Thymus (tissue), 11 donors: ENCODE data around the gene HOXC11. TPM values are rescaled to one million over a fixed set of nuclear protein-coding genes. Genes with fewer than 3 reads are reported as not detected.

Experiments
- DNase-seq, 9 donors: peaks; one replicate each; pipeline ENCODE4 v3.0.0-alpha.2; 2013; ENCODE audit warnings: low spot score in 9 of 9, low read depth in 6 of 9, missing footprints in 1 of 9
- H3K27ac ChIP-seq, 2 donors: one replicate each; pipeline ENCODE4 v1.5.1; 2013; ENCODE audit warnings: control low read depth in 1 of 2, low read depth in 1 of 2, low read length in 1 of 2, mild to moderate bottlenecking in 1 of 2, moderate library complexity in 1 of 2
- H3K27me3 ChIP-seq, 2 donors: one replicate each; pipeline ENCODE4 v1.5.1; 2013; ENCODE audit warnings: low read length in 1 of 2; ENCODE audit not compliant: control insufficient read depth in 2 of 2, insufficient read depth in 1 of 2
- H3K36me3 ChIP-seq, 2 donors: one replicate each; pipeline ENCODE4 v1.5.1; 2013; ENCODE audit warnings: low read length in 1 of 2, mild to moderate bottlenecking in 1 of 2, moderate library complexity in 1 of 2; ENCODE audit not compliant: control insufficient read depth in 2 of 2, insufficient read depth in 2 of 2
- H3K4me1 ChIP-seq, 2 donors: one replicate each; pipeline ENCODE4 v1.5.1; 2013; ENCODE audit warnings: low read length in 2 of 2; ENCODE audit not compliant: control insufficient read depth in 2 of 2, insufficient read depth in 2 of 2
- H3K4me3 ChIP-seq, 2 donors: one replicate each; pipeline ENCODE4 v1.5.1; 2013; ENCODE audit warnings: low read length in 2 of 2, control low read depth in 1 of 2, mild to moderate bottlenecking in 1 of 2
- H3K9me3 ChIP-seq, 2 donors: one replicate each; pipeline ENCODE4 v1.5.1; 2013; ENCODE audit warnings: low read length in 1 of 2, mild to moderate bottlenecking in 1 of 2; ENCODE audit not compliant: control insufficient read depth in 2 of 2, insufficient read depth in 1 of 2
- WGBS: extraction: QIAGEN DNeasy Blood & Tissue Kit; methylation state at CpG from one replicate; pipeline ENCODE4 v1.1.7; 2013; 5-methylcytosine and 5-hydroxymethylcytosine counted together
- polyA plus RNA-seq: library from polyadenylated mRNA; stranded (reverse); fragments of 200-250 nt; gene quantifications from one replicate; pipeline ENCODE4 v1.2.3, GENCODE V29; 2013
- total RNA-seq: library from RNA; stranded (reverse); fragments of 120-200 nt; gene quantifications from one replicate; pipeline ENCODE4 v1.2.4, GENCODE V29; 2013
- donor health status: healthy.

HOXC11 gene
- total and polyA plus RNA-seq, 2 donors, result 0.21 TPM; not detected in 1

- H3K4me3 ChIP-seq, result no peak overlapping the region
- H3K27me3 ChIP-seq, result peaks cover 84 to 100% of the 10 kb centered on the region in 2 donors
- H3K9me3 ChIP-seq, result peaks cover 0 to 16% of the 10 kb centered on the region in 2 donors
- H3K36me3 ChIP-seq, result no peaks in the 10 kb centered on the region
- H3K27ac ChIP-seq, result no peak overlapping the region
- WGBS, result 17% methylated on average over 21 of the region's 21 CpGs
- no peak for DNase-seq
- H3K4me1 ChIP-seq, result no peaks in the 10 kb centered on the region
Measured at GRCh38 chr12:53976172-53976822, 3.4 kb downstream of the HOXC11 start.

GRCh38 chr12:53976823-53977595, 4.1 kb downstream of the HOXC11 start:
- 10% methylated on average over 9 of the region's 9 CpGs for WGBS
- Histone ChIP-seq H3K4me1 (no peaks in the 10 kb centered on the region), H3K36me3 (no peaks in the 10 kb centered on the region), H3K4me3 (no peak overlapping the region), H3K27ac (no peak overlapping the region), H3K9me3 (peaks cover 0 to 16% of the 10 kb centered on the region in 2 donors), H3K27me3 (peaks cover 84 to 100% of the 10 kb centered on the region in 2 donors)
- DNase-seq, result no peak

GRCh38 chr12:53977596-53978445, 4.9 kb downstream of the HOXC11 start:
- no peak overlapping the region for H3K4me3 ChIP-seq
- no peak overlapping the region for H3K27ac ChIP-seq
- no peak for DNase-seq
- WGBS, result 6% methylated on average over 11 of the region's 11 CpGs
- H3K36me3 ChIP-seq, result no peaks in the 10 kb centered on the region
- H3K27me3 ChIP-seq, result peaks cover 86 to 100% of the 10 kb centered on the region in 2 donors
- H3K9me3 ChIP-seq, result peaks cover 0 to 16% of the 10 kb centered on the region in 2 donors
- no peaks in the 10 kb centered on the region for H3K4me1 ChIP-seq

GRCh38 chr12:53978477-53979356, 5.8 kb downstream of the HOXC11 start:
- Histone ChIP-seq H3K9me3 (peaks cover 0 to 12% of the 10 kb centered on the region in 2 donors), H3K4me1 (no peaks in the 10 kb centered on the region), H3K27me3 (peaks cover 92 to 100% of the 10 kb centered on the region in 2 donors), H3K27ac (no peak overlapping the region), H3K36me3 (no peaks in the 10 kb centered on the region), H3K4me3 (no peak overlapping the region)
- no peak for DNase-seq
- 13% methylated on average over 15 of the region's 15 CpGs for WGBS

- DNase-seq, result no peak
- Histone ChIP-seq H3K36me3 (no peaks in the 10 kb centered on the region), H3K9me3 (peaks cover 0 to 6% of the 10 kb centered on the region in 2 donors), H3K27ac (no peak overlapping the region), H3K27me3 (peaks cover 91 to 100% of the 10 kb centered on the region in 2 donors), H3K4me3 (no peak overlapping the region), H3K4me1 (peaks cover 0 to 2% of the 10 kb centered on the region in 2 donors)
- 15% methylated on average over 7 of the region's 7 CpGs for WGBS
Measured at GRCh38 chr12:53980104-53980801, 7.3 kb downstream of the HOXC11 start.

- DNase-seq, result no peak
- WGBS, result 21% methylated on average over 15 of the region's 15 CpGs
- Histone ChIP-seq H3K27me3 (peaks cover 92 to 100% of the 10 kb centered on the region in 2 donors), H3K27ac (no peak overlapping the region), H3K4me1 (peaks cover 0 to 2% of the 10 kb centered on the region in 2 donors), H3K9me3 (peaks cover 0 to 3% of the 10 kb centered on the region in 2 donors), H3K36me3 (no peaks in the 10 kb centered on the region), H3K4me3 (no peak overlapping the region)
Measured at GRCh38 chr12:53980802-53981496, 8.0 kb downstream of the HOXC11 start.

GRCh38 chr12:53981634-53982565, 9.0 kb downstream of the HOXC11 start:
- Histone ChIP-seq H3K4me3 (no peak overlapping the region), H3K4me1 (peaks cover 0 to 2% of the 10 kb centered on the region in 2 donors), H3K9me3 (peaks cover 0 to 3% of the 10 kb centered on the region in 2 donors), H3K36me3 (no peaks in the 10 kb centered on the region), H3K27me3 (peaks cover 92 to 100% of the 10 kb centered on the region in 2 donors), H3K27ac (no peak overlapping the region)
- 12% methylated on average over 30 of the region's 30 CpGs for whole genome bisulfite sequencing
- no peak for DNase-seq
